ENCODE data around the gene DENND6A.
A peak's percentile ranks its signal among the peaks of the same experiment; 100 is the strongest.
"Not testable (repeated sequence)": the region's sequence is repeated elsewhere in the genome, so short reads cannot be mapped to it uniquely, and the experiment has no call there.

DENND6A gene

DNA sequence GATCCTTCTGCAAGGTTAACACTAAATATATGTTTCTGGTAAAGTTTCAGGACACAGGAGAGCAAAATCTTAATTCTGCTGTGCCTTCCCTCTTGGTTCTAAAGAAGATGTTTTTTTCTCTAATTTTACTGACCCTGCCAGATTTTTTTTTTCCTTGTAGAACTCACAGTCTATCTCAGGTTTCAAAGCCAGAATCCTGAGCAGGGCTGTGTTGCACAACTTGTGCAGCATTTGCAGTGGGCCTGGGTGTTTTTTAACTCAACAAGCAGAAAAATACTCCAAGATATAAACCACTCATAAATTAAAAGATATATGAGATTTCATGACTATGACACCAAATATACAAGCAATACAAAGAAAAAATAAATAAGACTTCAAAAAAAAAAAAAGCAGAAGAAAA is 55.5 kb downstream of the DENND6A start:
- no peak for DNase-seq

- DNase-seq: not testable (repeated sequence)
Observed at GRCh38 chr3:57634259-57634658, 58.6 kb downstream of the DENND6A start.

DNA sequence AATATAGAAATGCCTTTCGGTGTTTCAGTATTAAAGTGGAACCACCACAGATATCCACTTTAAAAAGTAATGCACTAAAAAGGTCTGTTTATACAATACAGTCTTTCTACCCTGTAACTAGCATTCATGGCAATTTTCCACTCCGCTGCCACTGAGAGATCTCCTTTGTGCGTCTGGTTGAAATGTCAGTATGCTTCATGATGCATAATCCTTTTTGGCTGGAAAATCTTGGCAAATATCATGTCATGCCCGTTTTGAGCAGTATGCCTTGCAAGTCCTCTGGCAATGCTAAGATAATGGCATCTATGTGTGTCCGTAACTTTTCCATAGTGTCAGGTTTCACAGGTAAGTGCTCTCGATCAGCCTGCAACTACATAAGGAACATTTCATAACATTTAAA is 64.9 kb downstream of the DENND6A start:
- peak in 30 of 58 donors; percentile 0 to 62 (median 16) for DNase-seq

- DNase-seq: no peak
Observed at GRCh38 chr3:57624801-57625200, 68.1 kb downstream of the DENND6A start.

DNA sequence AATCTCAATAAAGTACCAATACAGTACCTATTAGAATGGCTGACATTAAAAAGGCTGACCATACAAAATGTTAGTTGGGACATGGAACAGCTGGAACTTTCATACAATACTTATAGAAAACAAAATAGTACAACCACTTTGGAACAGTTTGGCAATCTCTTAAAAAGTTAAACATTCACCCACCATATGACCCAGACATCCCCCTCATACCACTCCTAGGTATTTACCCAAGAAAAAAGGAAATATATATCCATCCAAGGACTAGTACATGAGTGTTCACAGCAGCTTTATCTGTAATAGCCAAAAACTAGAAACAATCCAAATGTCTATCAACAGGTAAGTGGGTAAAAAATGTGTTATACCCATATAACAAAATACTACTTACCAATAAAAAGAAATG is 70.5 kb downstream of the DENND6A start:
- no peak for DNase-seq

GRCh38 chr3:57617739-57618138 is 75.1 kb downstream of the DENND6A start:
- DNase-seq: no peak

- no peak for DNase-seq
Observed at GRCh38 chr3:57616233-57616632, 76.6 kb downstream of the DENND6A start.

- DNase-seq: not testable (repeated sequence)
Observed at GRCh38 chr3:57611870-57612269, 81.0 kb downstream of the DENND6A start.

- no peak for DNase-seq
Observed at GRCh38 chr3:57605683-57606082, 87.2 kb downstream of the DENND6A start.

DNA sequence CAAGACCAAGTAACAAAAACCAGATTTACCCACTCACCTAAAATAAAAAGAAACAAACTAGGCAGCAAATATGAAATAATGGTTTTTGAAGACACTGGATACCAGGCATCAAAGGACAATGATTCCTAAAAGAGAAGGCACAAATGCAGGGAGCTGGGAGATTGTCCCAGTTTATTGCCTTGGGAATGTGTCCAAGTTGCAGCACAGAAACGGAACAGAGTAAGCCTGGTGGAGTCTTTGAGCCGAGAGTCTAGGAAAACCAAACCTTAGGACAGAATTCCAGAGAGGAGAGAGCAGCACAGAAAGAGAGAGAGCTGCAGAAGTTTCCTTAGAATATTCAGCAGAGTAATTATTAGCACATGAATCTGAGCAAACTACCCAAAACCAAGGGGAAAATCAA is 87.9 kb downstream of the DENND6A start:
- DNase-seq: no peak

GRCh38 chr3:57600195-57600594 is 92.7 kb downstream of the DENND6A start:
- DNase-seq: no peak

DNA sequence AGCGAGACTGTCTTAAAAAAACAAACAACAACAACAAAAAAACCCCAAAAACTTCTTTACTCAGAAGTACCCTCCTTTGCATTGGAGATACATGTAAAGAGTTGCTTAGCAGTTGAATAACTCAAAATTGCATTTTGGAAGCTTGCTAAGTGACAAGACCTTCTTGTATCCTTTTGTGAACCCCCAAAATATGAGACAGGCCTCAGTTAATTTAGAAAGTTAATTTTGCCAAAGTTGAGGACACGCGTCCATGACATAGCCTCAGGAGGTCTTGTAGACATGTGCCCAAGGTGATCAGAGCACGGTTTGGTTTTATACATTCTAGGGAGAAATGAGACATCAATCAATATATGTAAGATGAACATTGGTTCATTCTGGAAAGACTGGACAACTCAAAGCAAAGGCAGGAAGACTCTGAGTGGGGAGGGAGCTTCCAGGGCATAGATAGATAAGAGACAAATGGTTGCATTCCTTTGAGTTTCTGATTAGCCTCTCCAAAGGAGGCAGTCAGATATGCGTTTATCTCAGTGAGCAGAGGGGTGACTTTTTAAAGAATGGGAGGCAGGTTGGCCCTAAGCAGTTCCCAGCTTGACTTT is 94.0 kb downstream of the DENND6A start:
- DNase-seq: no peak

DNA sequence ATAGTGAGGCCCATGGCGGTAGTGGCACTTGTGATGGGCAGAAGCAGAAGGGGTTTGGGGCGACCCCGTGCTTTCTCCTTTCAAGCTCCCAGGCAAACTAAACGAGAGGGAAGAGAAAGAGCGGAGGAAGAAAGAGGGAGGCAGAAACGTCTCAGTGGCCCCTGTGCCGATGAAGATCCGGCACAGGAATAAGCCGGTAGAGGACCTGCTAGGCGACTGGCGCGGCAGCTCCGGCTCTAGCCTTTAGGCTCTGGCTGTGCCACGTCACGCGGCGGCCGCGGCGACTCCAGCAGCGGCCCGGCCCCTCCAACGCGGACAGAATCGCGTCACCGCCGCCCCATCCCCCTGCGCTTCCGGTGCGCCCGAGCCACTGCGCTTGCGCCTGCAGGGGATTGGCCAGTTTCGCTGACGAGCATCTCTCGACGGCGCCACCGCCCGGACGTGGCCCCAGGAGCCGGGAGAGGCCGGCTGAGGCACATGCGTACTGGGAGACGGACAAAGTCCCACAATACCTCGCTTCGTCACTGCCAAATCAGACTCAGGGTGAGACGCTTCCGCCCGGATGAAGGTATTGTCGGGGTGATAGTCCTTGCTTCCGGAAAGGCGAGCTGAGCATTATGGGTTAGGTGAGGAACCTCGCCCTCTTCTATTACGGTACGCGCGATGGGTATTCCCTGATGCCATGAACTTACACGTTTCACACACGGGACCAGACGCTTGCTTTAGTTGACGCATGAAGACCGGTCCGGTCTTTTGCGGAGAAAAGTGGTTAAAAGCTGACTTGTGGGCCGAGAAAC is 95.6 kb downstream of the DENND6A start, which contains the start of gene ARF4:
Gene ARF4, minus strand, starts transcription at position 218 of the 797 bp plus-strand sequence. Its CDS starts 204 bp downstream, at position 14.
- DNase-seq: peak; percentile 91 to 100 (median 99)

- DNase-seq: peak in 57 of 58 donors; percentile 1 to 70 (median 40)
Observed at GRCh38 chr3:57596495-57597126, 96.3 kb downstream of the DENND6A start.

GRCh38 chr3:57594576-57594975 is 98.3 kb downstream of the DENND6A start:
- no peak for DNase-seq

- DNase-seq: no peak
Observed at GRCh38 chr3:57594144-57594543, 98.7 kb downstream of the DENND6A start.

DNA sequence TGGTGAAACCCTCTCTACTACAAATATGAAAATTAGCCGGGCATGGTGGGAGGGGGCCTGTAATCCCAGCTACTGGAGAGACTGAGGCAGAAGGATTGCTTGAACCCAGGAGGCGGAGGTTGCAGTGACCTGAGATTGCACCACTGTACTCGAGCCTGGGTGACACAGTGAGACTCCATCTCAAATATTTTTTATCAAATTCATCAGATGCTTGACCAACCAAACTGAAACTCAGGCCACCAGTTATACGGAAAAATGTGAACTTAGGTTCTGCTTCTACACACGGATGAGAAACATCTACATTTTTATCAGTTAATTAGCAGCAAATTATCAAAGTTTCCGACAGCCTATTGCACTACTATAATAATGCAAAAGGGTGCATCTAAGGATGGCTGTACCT is 100.6 kb downstream of the DENND6A start:
- no peak for DNase-seq

DNA sequence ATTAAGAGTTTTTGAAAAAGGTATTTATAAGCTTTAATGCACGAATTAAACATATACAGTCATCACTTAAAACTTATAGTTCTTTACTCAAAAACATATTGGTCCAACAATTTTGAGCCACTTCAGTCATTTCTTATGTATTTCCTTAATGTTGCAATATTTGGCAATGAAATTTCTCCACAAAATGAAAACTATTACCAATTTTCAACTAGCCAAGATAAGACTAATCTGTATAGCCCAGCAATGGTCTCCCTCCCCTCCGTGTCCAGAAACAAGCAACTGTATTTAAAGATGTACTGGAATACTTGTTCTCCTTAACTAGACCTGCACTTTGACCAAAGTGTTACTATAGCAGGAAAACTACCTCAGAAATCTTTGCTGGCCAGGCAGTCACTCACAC is 105.0 kb downstream of the DENND6A start:
- no peak for DNase-seq

- DNase-seq: no peak
Observed at GRCh38 chr3:57586778-57587177, 106.1 kb downstream of the DENND6A start.

GRCh38 chr3:57583544-57583943 is 109.3 kb downstream of the DENND6A start:
- DNase-seq: no peak

GRCh38 chr3:57582474-57583168 is 110.3 kb downstream of the DENND6A start:
- no peak for DNase-seq

- DNase-seq: no peak
Observed at GRCh38 chr3:57577801-57578200, 115.1 kb downstream of the DENND6A start.
